IPS DF 6.9 (cell line): ENCODE data around the gene BCS1L.

Source experiments
- DNase-seq: peaks from one replicate; pipeline ENCODE4 v3.0.0-alpha.2; 2013; ENCODE audit warnings: low read depth, low spot score
- H3K27ac ChIP-seq: one replicate; pipeline ENCODE4 v1.5.1; 2013; ENCODE audit warnings: low read length, control low read depth
- H3K27me3 ChIP-seq: 2 replicates; pipeline ENCODE4 v1.6.1; 2013; ENCODE audit warnings: mild to moderate bottlenecking, low read length; ENCODE audit not compliant: control insufficient read depth, insufficient read depth
- H3K36me3 ChIP-seq: 2 replicates; pipeline ENCODE4 v1.6.1; 2013; ENCODE audit warnings: low read length; ENCODE audit not compliant: control insufficient read depth, insufficient read depth
- H3K4me1 ChIP-seq: 2 replicates; pipeline ENCODE4 v1.6.1; 2013; ENCODE audit warnings: low read length; ENCODE audit not compliant: control insufficient read depth, insufficient read depth
- H3K4me3 ChIP-seq: 2 replicates; pipeline ENCODE4 v1.5.1; 2013; ENCODE audit warnings: mild to moderate bottlenecking, low read length
- H3K9me3 ChIP-seq: 2 replicates; pipeline ENCODE4 v1.6.1; 2013; ENCODE audit warnings: low read length, inconsistent platforms; ENCODE audit not compliant: control insufficient read depth, insufficient read depth
- WGBS: extraction: QIAGEN DNeasy Blood & Tissue Kit; methylation state at CpG from one replicate; pipeline ENCODE4 v1.1.7; 2013; ENCODE audit warnings: mixed read lengths, missing lambda C conversion rate; ENCODE audit not compliant: insufficient read length, insufficient coverage; 5-methylcytosine and 5-hydroxymethylcytosine counted together

BCS1L gene

DNA sequence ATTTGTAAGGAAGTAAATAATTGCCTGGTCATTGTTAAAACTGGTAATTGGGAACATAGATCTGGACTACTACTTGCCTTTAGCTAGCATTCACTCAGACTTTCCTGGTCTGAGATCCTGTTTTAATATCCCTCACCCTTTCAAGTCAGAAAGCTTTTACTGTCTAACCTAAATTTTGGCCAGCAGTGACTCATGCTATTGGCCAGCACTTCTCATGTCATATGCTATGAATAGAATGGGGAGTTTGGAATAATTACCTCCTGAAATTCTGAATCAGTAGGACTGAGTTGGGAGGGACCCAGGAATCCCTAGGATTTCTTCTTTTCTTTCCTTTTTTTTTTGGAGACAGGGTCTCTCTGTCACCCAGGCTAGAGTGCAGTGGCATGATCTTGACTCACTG, 31.8 kb downstream of the BCS1L start:
- Histone ChIP-seq H3K36me3 (peaks cover 12% of the 10 kb centered on the region; the same call in 1 of the 2 replicates), H3K9me3 (no peaks in the 10 kb centered on the region), H3K27me3 (no peaks in the 10 kb centered on the region), H3K4me3 (no peak overlapping the region), H3K27ac (no peak overlapping the region), H3K4me1 (no peaks in the 10 kb centered on the region)
- no peak for DNase-seq

DNA sequence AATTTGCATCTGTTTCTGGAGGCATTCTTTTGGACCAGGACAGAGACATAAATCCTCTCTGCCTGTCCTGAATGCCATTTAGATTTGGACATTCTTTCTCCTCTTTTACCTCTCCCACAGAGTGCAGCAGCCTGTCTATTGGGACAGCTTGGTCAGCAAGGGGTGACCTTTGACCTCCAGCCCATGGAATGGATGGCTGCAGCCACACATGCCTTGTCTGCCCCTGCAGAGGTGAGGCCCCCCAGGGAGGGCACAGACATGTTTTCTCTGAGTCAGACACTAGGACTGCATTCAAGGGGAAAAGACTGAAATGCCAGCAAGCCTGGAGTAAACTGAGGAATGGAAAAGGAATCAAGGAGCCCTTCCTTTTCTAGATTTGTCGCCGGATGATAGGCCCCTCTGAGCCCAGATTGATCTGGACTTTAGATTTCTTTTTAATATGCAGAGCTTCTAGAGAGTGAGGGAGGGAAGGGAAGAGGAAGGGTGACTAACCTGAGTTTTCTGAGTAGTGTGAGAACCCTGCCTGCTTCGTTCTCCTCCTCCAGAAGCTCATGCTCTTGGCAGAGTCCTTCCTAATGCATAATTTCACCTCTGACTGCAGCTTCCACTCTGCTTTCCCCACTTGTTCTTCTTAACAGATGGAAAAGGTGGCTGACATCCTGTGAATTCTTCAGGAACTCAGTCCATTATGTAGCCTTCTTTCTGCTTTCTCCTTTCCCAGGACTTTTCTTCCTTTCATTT, 35.1 kb downstream of the BCS1L start:
- no peak overlapping the region for H3K4me3 ChIP-seq
- H3K27me3 ChIP-seq = no peaks in the 10 kb centered on the region
- no peaks in the 10 kb centered on the region for H3K4me1 ChIP-seq
- no peak overlapping the region for H3K27ac ChIP-seq
- WGBS = no CpG with 5 or more reads among the region's 3 CpGs
- DNase-seq = no peak
- H3K9me3 ChIP-seq = no peaks in the 10 kb centered on the region
- H3K36me3 ChIP-seq = peaks cover 15% of the 10 kb centered on the region; the same call in 1 of the 2 replicates

- Histone ChIP-seq H3K27ac (no peak overlapping the region), H3K4me3 (no peak overlapping the region), H3K27me3 (no peaks in the 10 kb centered on the region), H3K36me3 (peaks cover 7% of the 10 kb centered on the region; the same call in 1 of the 2 replicates), H3K4me1 (no peaks in the 10 kb centered on the region), H3K9me3 (no peaks in the 10 kb centered on the region)
- DNase-seq = no peak
- no CpG with 5 or more reads among the region's 8 CpGs for WGBS
Observed at GRCh38 chr2:218698885-218699284, 39.4 kb downstream of the BCS1L start.

- WGBS = no CpG with 5 or more reads among the region's 2 CpGs
- no peak overlapping the region for H3K4me3 ChIP-seq
- H3K4me1 ChIP-seq = no peaks in the 10 kb centered on the region
- H3K9me3 ChIP-seq = no peaks in the 10 kb centered on the region
- H3K27me3 ChIP-seq = no peaks in the 10 kb centered on the region
- H3K27ac ChIP-seq = no peak overlapping the region
- H3K36me3 ChIP-seq = peaks cover 3% of the 10 kb centered on the region; the same call in 1 of the 2 replicates
- no peak for DNase-seq
Observed at GRCh38 chr2:218701806-218702205, 42.3 kb downstream of the BCS1L start.

GRCh38 chr2:218703341-218703740, 43.9 kb downstream of the BCS1L start:
- Histone ChIP-seq H3K4me1 (no peaks in the 10 kb centered on the region), H3K27me3 (no peaks in the 10 kb centered on the region), H3K9me3 (no peaks in the 10 kb centered on the region), H3K27ac (no peak overlapping the region), H3K36me3 (0 out of 2 replicates have a peak, but pooled peaks cover 3% of the 10 kb centered on the region), H3K4me3 (no peak overlapping the region)
- DNase-seq = no peak
- 100% methylated on average over 2 of the region's 4 CpGs for WGBS

- Histone ChIP-seq H3K9me3 (no peaks in the 10 kb centered on the region), H3K27me3 (no peaks in the 10 kb centered on the region), H3K4me3 (no peak overlapping the region), H3K27ac (no peak overlapping the region), H3K36me3 (no peaks in the 10 kb centered on the region), H3K4me1 (no peaks in the 10 kb centered on the region)
- WGBS = no CpG with 5 or more reads among the region's 4 CpGs
- no peak for DNase-seq
Observed at GRCh38 chr2:218708086-218708485, 48.6 kb downstream of the BCS1L start.

DNA sequence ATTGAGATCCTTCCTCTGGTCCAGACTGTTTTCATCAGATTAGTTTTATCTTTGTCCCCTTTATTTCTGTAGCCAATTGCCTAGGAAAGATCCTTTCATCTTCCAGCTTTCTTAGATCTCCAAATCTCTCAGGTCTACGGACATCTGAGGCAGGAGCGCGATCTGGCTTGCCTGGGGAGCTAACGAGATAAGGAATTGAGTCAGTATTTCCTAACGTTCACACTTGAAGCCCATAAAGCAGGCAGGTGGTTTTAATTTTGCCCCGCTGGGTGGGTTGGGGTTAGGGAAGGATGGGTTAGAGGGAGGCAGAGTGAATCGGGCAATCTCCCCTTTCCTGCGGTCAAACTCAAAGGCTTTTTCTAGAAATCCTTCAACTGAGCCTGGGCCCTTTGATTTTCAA, 50.4 kb downstream of the BCS1L start:
- WGBS = no CpG with 5 or more reads among the region's 8 CpGs
- Histone ChIP-seq H3K27ac (no peak overlapping the region), H3K36me3 (no peaks in the 10 kb centered on the region), H3K4me3 (no peak overlapping the region), H3K9me3 (no peaks in the 10 kb centered on the region), H3K4me1 (0 out of 2 replicates have a peak, but pooled peaks cover 2% of the 10 kb centered on the region), H3K27me3 (no peaks in the 10 kb centered on the region)
- DNase-seq = no peak

DNA sequence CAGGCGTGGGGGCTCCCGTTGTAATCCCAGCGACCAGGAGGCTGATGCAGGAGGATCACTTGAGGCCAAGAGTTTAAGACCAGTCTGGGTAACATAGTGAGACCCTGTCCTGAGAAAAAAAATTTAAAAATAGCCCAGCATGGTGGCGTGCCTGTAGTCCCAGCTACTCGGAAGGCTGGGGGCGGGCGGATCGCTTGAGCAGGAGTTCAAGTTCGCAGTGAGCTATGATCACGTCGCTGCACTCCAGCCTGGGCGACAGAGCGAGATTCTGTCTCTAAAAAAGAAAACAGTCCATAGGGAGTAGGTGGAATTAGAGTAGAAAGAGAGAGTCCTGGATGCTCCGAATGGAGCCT, 50.8 kb downstream of the BCS1L start:
- no CpG with 5 or more reads among the region's 14 CpGs for WGBS
- DNase-seq = no peak
- Histone ChIP-seq H3K4me3 (peak overlapping the region; percentile 99; the same call in 1 of the 2 replicates), H3K9me3 (no peaks in the 10 kb centered on the region), H3K27ac (no peak overlapping the region), H3K4me1 (0 out of 2 replicates have a peak, but pooled peaks cover 2% of the 10 kb centered on the region), H3K27me3 (no peaks in the 10 kb centered on the region), H3K36me3 (no peaks in the 10 kb centered on the region)

- DNase-seq = peak; percentile 87
- Histone ChIP-seq H3K27me3 (no peaks in the 10 kb centered on the region), H3K4me3 (peak within 1 kb of the TSS; percentile 99), H3K36me3 (no peaks in the 10 kb centered on the region), H3K4me1 (0 out of 2 replicates have a peak, but pooled peaks cover 2% of the 10 kb centered on the region), H3K9me3 (no peaks in the 10 kb centered on the region), H3K27ac (no peak within 1 kb of the TSS)
- WGBS = no CpG with 5 or more reads among the region's 74 CpGs
Observed at GRCh38 chr2:218710687-218711549, 51.4 kb downstream of the BCS1L start, which contains the start of gene TTLL4. Gene TTLL4 (plus strand): TSS chr2:218710835. CDS start chr2:218737677, 26,842 bp downstream.

GRCh38 chr2:218711550-218711929, 52.1 kb downstream of the BCS1L start:
- WGBS = no CpG with 5 or more reads among the region's 5 CpGs
- H3K27ac ChIP-seq = no peak overlapping the region
- no peaks in the 10 kb centered on the region for H3K27me3 ChIP-seq
- H3K36me3 ChIP-seq = no peaks in the 10 kb centered on the region
- no peaks in the 10 kb centered on the region for H3K9me3 ChIP-seq
- 0 out of 2 replicates have a peak, but pooled peaks cover 2% of the 10 kb centered on the region for H3K4me1 ChIP-seq
- DNase-seq = no peak
- H3K4me3 ChIP-seq = peak overlapping the region; percentile 99; the same call in 1 of the 2 replicates
